A673 (cell line): ENCODE measurements around the gene EMID1. TPM values are rescaled to one million over a fixed set of nuclear protein-coding genes. Genes with fewer than 3 reads are reported as not detected.

Experiments
- BruUV-seq: library from RNA; stranded (reverse); fragments of 400-500 nt; replicated peaks from 2 replicates; lab custom pipeline; 2021; lab: Mats Ljungman, UMichigan
- CTCF ChIA-PET: fragments of 300-600 bp; sonication (Branson Sonifier 250); formaldehyde crosslinking; loops from one replicate; lab custom pipeline; 2022; ENCODE audit warnings: antibody characterized with exemption; lab: Charles Lee
- POLR2A ChIA-PET: fragments of 300-600 bp; sonication (Branson Sonifier 250); formaldehyde crosslinking; loops from one replicate; lab custom pipeline; 2022; ENCODE audit warnings: antibody characterized with exemption; ENCODE audit not compliant: low non-redundant PET; lab: Charles Lee
- DNase-seq: peaks from one replicate; pipeline ENCODE4 v3.0.0-alpha.2; 2015; ENCODE audit warnings: low spot score
- H3K27ac ChIP-seq: fragments of 200-600 bp; sonication (generic); 2 replicates; pipeline ENCODE4 v1.5.1; 2016; ENCODE audit warnings: mixed run types, low read depth, mild to moderate bottlenecking, mixed read lengths, antibody characterized with exemption, low read length; ENCODE audit not compliant: poor library complexity, severe bottlenecking
- H3K27me3 ChIP-seq: fragments of 200-600 bp; sonication (generic); replicated peaks from 2 replicates; pipeline ENCODE4 v1.6.1; 2017; ENCODE audit warnings: mixed run types, low read depth, mild to moderate bottlenecking, mixed read lengths, antibody characterized with exemption, low read length; ENCODE audit not compliant: insufficient read depth, poor library complexity
- H3K36me3 ChIP-seq: fragments of 200-600 bp; sonication (generic); 2 replicates; pipeline ENCODE4 v1.6.1; 2016; ENCODE audit warnings: mixed run types, mild to moderate bottlenecking, mixed read lengths, antibody characterized with exemption, low read length; ENCODE audit not compliant: insufficient read depth, poor library complexity, severe bottlenecking
- H3K4me1 ChIP-seq: fragments of 200-600 bp; sonication (generic); 2 replicates; pipeline ENCODE4 v1.6.1; 2017; ENCODE audit warnings: mixed run types, mild to moderate bottlenecking, mixed read lengths, antibody characterized with exemption, low read length; ENCODE audit not compliant: insufficient read depth, poor library complexity, severe bottlenecking
- H3K4me3 ChIP-seq: fragments of 200-600 bp; sonication (generic); 2 replicates; pipeline ENCODE4 v1.5.1; 2016; ENCODE audit warnings: low read depth, mixed run types, mild to moderate bottlenecking, mixed read lengths, low read length; ENCODE audit not compliant: poor library complexity, severe bottlenecking
- H3K9me3 ChIP-seq: fragments of 200-600 bp; sonication (generic); 2 replicates; pipeline ENCODE4 v1.6.1; 2016; ENCODE audit warnings: mixed run types, low read depth, mild to moderate bottlenecking, mixed read lengths, antibody characterized with exemption, low read length; ENCODE audit not compliant: poor library complexity, severe bottlenecking
- CTCF ChIP-seq: fragments of 300-800, 200-600 bp; sonication (generic); conservative IDR thresholded peaks from 2 replicates; pipeline ENCODE4 v1.5.1; 2017; ENCODE audit warnings: low read depth, mild to moderate bottlenecking, antibody characterized with exemption, low read length, moderate library complexity, mixed read lengths
- EZH2 ChIP-seq: fragments of 200-600 bp; sonication (generic); IDR thresholded peaks from 2 replicates; pipeline ENCODE4 v1.6.1; 2017; ENCODE audit warnings: borderline replicate concordance, low read depth, mild to moderate bottlenecking, mixed read lengths, antibody characterized with exemption, low read length; ENCODE audit not compliant: poor library complexity, severe bottlenecking
- intact Hi-C: fragments of 100-400 bp; cut with micrococcal nuclease; formaldehyde crosslinking; loops from one replicate; pipeline ENCODE4 v1.10.0; 2022; ENCODE audit not compliant: unreplicated experiment
- total RNA-seq: library from RNA; stranded (reverse); gene quantifications from 2 replicates; pipeline ENCODE4 v1.2.3, GENCODE V29; 2021

Gene EMID1
- total RNA-seq, 1 experiment from 2014 or later: not detected

- no peaks in the 10 kb centered on the region for H3K27me3 ChIP-seq
- H3K9me3 ChIP-seq: no peaks in the 10 kb centered on the region
- intact Hi-C loops: no loop called here
- POLR2A ChIA-PET: no interaction called here
- H3K36me3 ChIP-seq: no peaks in the 10 kb centered on the region
- CTCF ChIA-PET: no interaction called here
- no peak for DNase-seq
- TF ChIP-seq CTCF: no peak
- H3K4me1 ChIP-seq: peaks cover 14% of the 10 kb centered on the region
- no TSS peak for BruUV-seq
- H3K4me3 ChIP-seq: no peak overlapping the region
- H3K27ac ChIP-seq: no peak overlapping the region
These were observed 1.5 kb downstream of the EMID1 start for GRCh38 chr22:29207243-29207550.

- ChIA-PET POLR2A (no interaction called here), CTCF (no interaction called here)
- Histone ChIP-seq H3K4me1 (peaks cover 7% of the 10 kb centered on the region), H3K4me3 (no peak overlapping the region), H3K27me3 (no peaks in the 10 kb centered on the region), H3K9me3 (no peaks in the 10 kb centered on the region), H3K27ac (no peak overlapping the region), H3K36me3 (no peaks in the 10 kb centered on the region)
- BruUV-seq: no TSS peak
- intact Hi-C loops: no loop called here
- no peak for DNase-seq
- TF ChIP-seq CTCF (no peak), EZH2 (no peak)
These were observed 2.1 kb downstream of the EMID1 start for GRCh38 chr22:29207562-29208501.

- intact Hi-C loops: no loop called here
- DNase-seq: no peak
- Histone ChIP-seq H3K4me3 (no peak overlapping the region), H3K4me1 (peaks cover under 1% of the 10 kb centered on the region), H3K27ac (no peak overlapping the region), H3K36me3 (no peaks in the 10 kb centered on the region), H3K9me3 (no peaks in the 10 kb centered on the region), H3K27me3 (no peaks in the 10 kb centered on the region)
- BruUV-seq: no TSS peak
- ChIA-PET POLR2A (no interaction called here), CTCF (no interaction called here)
- TF ChIP-seq CTCF: no peak
- no peak for TF ChIP-seq EZH2
These were observed 2.8 kb downstream of the EMID1 start for GRCh38 chr22:29208502-29208862.
